ENCODE measurements around the gene IPCEF1.

DNA sequence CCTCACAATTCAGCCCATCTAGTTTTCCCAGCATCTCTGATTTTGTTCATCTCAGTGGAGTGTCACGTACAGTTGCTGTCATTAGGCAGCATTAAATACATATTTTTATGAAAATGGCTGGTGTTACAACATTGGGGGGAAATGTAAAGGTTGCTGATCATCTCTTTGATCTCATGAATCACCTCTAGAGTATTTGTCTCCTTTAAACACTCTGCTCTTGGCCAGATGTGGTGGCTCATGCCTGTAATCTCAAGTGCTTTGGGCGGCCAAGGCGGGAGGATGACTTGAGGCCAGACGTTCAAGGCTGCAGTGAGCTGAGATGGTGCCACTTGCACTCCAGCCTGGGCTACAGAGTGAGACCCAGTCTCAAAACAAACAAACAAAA is 128.1 kb downstream of the IPCEF1 start:
- TF ChIP-seq, protein P1, sequence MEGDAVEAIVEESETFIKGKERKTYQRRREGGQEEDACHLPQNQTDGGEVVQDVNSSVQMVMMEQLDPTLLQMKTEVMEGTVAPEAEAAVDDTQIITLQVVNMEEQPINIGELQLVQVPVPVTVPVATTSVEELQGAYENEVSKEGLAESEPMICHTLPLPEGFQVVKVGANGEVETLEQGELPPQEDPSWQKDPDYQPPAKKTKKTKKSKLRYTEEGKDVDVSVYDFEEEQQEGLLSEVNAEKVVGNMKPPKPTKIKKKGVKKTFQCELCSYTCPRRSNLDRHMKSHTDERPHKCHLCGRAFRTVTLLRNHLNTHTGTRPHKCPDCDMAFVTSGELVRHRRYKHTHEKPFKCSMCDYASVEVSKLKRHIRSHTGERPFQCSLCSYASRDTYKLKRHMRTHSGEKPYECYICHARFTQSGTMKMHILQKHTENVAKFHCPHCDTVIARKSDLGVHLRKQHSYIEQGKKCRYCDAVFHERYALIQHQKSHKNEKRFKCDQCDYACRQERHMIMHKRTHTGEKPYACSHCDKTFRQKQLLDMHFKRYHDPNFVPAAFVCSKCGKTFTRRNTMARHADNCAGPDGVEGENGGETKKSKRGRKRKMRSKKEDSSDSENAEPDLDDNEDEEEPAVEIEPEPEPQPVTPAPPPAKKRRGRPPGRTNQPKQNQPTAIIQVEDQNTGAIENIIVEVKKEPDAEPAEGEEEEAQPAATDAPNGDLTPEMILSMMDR (IDR thresholded peaks at IDR 0.05), result no peak
- no peak for TF ChIP-seq POLR2AphosphoS5 (IDR thresholded peaks at IDR 0.05; ENCODE audit: low read depth, low read length)
- no peak for TF ChIP-seq TCF7L2 (IDR thresholded peaks at IDR 0.05; ENCODE audit: low read depth, low read length)
- TF ChIP-seq, protein P2, sequence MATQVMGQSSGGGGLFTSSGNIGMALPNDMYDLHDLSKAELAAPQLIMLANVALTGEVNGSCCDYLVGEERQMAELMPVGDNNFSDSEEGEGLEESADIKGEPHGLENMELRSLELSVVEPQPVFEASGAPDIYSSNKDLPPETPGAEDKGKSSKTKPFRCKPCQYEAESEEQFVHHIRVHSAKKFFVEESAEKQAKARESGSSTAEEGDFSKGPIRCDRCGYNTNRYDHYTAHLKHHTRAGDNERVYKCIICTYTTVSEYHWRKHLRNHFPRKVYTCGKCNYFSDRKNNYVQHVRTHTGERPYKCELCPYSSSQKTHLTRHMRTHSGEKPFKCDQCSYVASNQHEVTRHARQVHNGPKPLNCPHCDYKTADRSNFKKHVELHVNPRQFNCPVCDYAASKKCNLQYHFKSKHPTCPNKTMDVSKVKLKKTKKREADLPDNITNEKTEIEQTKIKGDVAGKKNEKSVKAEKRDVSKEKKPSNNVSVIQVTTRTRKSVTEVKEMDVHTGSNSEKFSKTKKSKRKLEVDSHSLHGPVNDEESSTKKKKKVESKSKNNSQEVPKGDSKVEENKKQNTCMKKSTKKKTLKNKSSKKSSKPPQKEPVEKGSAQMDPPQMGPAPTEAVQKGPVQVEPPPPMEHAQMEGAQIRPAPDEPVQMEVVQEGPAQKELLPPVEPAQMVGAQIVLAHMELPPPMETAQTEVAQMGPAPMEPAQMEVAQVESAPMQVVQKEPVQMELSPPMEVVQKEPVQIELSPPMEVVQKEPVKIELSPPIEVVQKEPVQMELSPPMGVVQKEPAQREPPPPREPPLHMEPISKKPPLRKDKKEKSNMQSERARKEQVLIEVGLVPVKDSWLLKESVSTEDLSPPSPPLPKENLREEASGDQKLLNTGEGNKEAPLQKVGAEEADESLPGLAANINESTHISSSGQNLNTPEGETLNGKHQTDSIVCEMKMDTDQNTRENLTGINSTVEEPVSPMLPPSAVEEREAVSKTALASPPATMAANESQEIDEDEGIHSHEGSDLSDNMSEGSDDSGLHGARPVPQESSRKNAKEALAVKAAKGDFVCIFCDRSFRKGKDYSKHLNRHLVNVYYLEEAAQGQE (IDR thresholded peaks at IDR 0.05; ENCODE audit: insufficient read depth in 1 of 2, low read depth in 2 of 2, low read length in 1 of 2), result no peak
- no peak for TF ChIP-seq SIN3A (IDR thresholded peaks at IDR 0.05; ENCODE audit: borderline replicate concordance, insufficient read depth, low read depth, low read length)
